IMR-90 (cell line): ENCODE data around the gene LEF1. TPM values are rescaled to one million over a fixed set of nuclear protein-coding genes. Genes with fewer than 3 reads are reported as not detected.

Experiments used
- ATAC-seq: fragments of 200-7000 bp; cut with Tn5 transposase; 2 replicates; pipeline ENCODE4 v1.9.1; 2020; ENCODE audit warnings: low read depth, mild to moderate bottlenecking, moderate library complexity
- BruUV-seq: library from RNA; stranded (reverse); fragments of 400-500 nt; replicated peaks from 2 replicates; lab custom pipeline; 2021; lab: Mats Ljungman, UMichigan
- CTCF ChIA-PET: fragments of 300-600 bp; formaldehyde crosslinking; extraction: SDS; loops from one replicate; lab custom pipeline; 2021; ENCODE audit warnings: antibody characterized with exemption; lab: Yijun Ruan, JAX
- POLR2A ChIA-PET: fragments of 300-600 bp; sonication (Branson Sonifier 250); formaldehyde crosslinking; loops from one replicate; lab custom pipeline; 2022; ENCODE audit warnings: antibody characterized with exemption; ENCODE audit not compliant: unreplicated experiment; lab: Charles Lee
- DNase-seq: peaks from one replicate; pipeline ENCODE4 v3.0.0; 2013
- H2AFZ ChIP-seq: replicated peaks from 2 replicates; pipeline ENCODE3; 2013; ENCODE audit warnings: low read length, mild to moderate bottlenecking; ENCODE audit not compliant: poor library complexity
- H2AK5ac ChIP-seq: 2 replicates; pipeline ENCODE4 v1.6.1; 2013; ENCODE audit warnings: low read depth, low read length, inconsistent platforms
- H2AK9ac ChIP-seq: replicated peaks from 2 replicates; pipeline ENCODE3; 2013; ENCODE audit warnings: mild to moderate bottlenecking, low read depth, low read length, moderate library complexity; ENCODE audit not compliant: poor library complexity
- H2BK120ac ChIP-seq: 2 replicates; pipeline ENCODE4 v1.6.1; 2013; ENCODE audit warnings: low read depth, low read length, inconsistent platforms
- H2BK15ac ChIP-seq: 3 replicates; pipeline ENCODE4 v1.6.1; 2013; ENCODE audit warnings: low read depth, low read length, inconsistent platforms
- H2BK20ac ChIP-seq: 2 replicates; pipeline ENCODE4 v1.6.1; 2013; ENCODE audit warnings: low read depth, mild to moderate bottlenecking, inconsistent platforms, low read length, moderate library complexity
- H2BK5ac ChIP-seq: 2 replicates; pipeline ENCODE4 v1.6.1; 2013; ENCODE audit warnings: mild to moderate bottlenecking, low read depth, low read length, inconsistent platforms; ENCODE audit not compliant: poor library complexity, severe bottlenecking
- H3K14ac ChIP-seq: replicated peaks from 2 replicates; pipeline ENCODE4 v1.6.1; 2013; ENCODE audit warnings: low read depth, low read length, inconsistent platforms
- H3K18ac ChIP-seq: 2 replicates; pipeline ENCODE4 v1.6.1; 2013; ENCODE audit warnings: low read depth, low read length, control low read depth
- H3K23ac ChIP-seq: 2 replicates; pipeline ENCODE4 v1.6.1; 2013; ENCODE audit warnings: low read depth, low read length, inconsistent platforms
- H3K27ac ChIP-seq: 2 replicates; pipeline ENCODE4 v1.5.1; 2013; ENCODE audit warnings: mild to moderate bottlenecking, control low read depth, low read length; ENCODE audit not compliant: insufficient read depth
- H3K27me3 ChIP-seq: 2 replicates; pipeline ENCODE4 v1.6.1; 2013; ENCODE audit warnings: low read length; ENCODE audit not compliant: control insufficient read depth, insufficient read depth
- H3K36me3 ChIP-seq: 2 replicates; pipeline ENCODE4 v1.6.1; 2013; ENCODE audit warnings: low read length, mixed read lengths; ENCODE audit not compliant: control insufficient read depth, insufficient read depth
- H3K4ac ChIP-seq: 2 replicates; pipeline ENCODE4 v1.6.1; 2013; ENCODE audit warnings: low read depth, low read length, inconsistent platforms
- H3K4me1 ChIP-seq: 2 replicates; pipeline ENCODE4 v1.6.1; 2013; ENCODE audit warnings: low read length, mixed read lengths; ENCODE audit not compliant: control insufficient read depth, insufficient read depth
- H3K4me2 ChIP-seq: 2 replicates; pipeline ENCODE4 v1.6.1; 2013; ENCODE audit warnings: low read depth, mild to moderate bottlenecking, control low read depth, low read length, moderate library complexity
- H3K4me3 ChIP-seq: 2 replicates; pipeline ENCODE4 v1.5.1; 2013; ENCODE audit warnings: low read depth, mild to moderate bottlenecking, control low read depth, low read length, moderate library complexity; ENCODE audit not compliant: insufficient read depth
- H3K56ac ChIP-seq: 2 replicates; pipeline ENCODE4 v1.6.1; 2013; ENCODE audit warnings: low read length, inconsistent platforms; ENCODE audit not compliant: insufficient read depth; ENCODE audit errors: extremely low read depth
- H3K79me1 ChIP-seq, 2 experiments: 2 replicates each; pipeline ENCODE4 v1.6.1; 2013; ENCODE audit warnings: low read length in 2 of 2, inconsistent platforms in 1 of 2, low read depth in 1 of 2
- H3K9ac ChIP-seq: 2 replicates; pipeline ENCODE4 v1.6.1; 2013; ENCODE audit warnings: low read depth, low read length, control low read depth
- H3K9me1 ChIP-seq: 2 replicates; pipeline ENCODE4 v1.6.1; 2013; ENCODE audit warnings: low read length, inconsistent platforms; ENCODE audit not compliant: insufficient read depth
- H3K9me3 ChIP-seq: 2 replicates; pipeline ENCODE4 v1.6.1; 2013; ENCODE audit warnings: low read length; ENCODE audit not compliant: control insufficient read depth, insufficient read depth
- H4K20me1 ChIP-seq: 2 replicates; pipeline ENCODE4 v1.6.1; 2013; ENCODE audit warnings: low read length, inconsistent platforms; ENCODE audit not compliant: insufficient read depth
- H4K5ac ChIP-seq: 2 replicates; pipeline ENCODE4 v1.6.1; 2013; ENCODE audit warnings: mild to moderate bottlenecking, low read depth, low read length, control low read depth
- H4K8ac ChIP-seq, 2 experiments: 2 replicates each; pipeline ENCODE4 v1.6.1; 2013; ENCODE audit warnings: low read depth in 2 of 2, low read length in 2 of 2, control low read depth in 1 of 2, inconsistent platforms in 1 of 2
- H4K91ac ChIP-seq: 2 replicates; pipeline ENCODE4 v1.6.1; 2013; ENCODE audit warnings: low read depth, low read length, inconsistent platforms; ENCODE audit not compliant: insufficient read depth
- BHLHE40 ChIP-seq: fragments of 150-350 bp; IDR thresholded peaks from 2 replicates; pipeline ENCODE4 v1.6.1; 2016; ENCODE audit warnings: mild to moderate bottlenecking, low read depth, low read length
- CEBPB ChIP-seq: IDR thresholded peaks from 2 replicates; pipeline ENCODE4 v1.6.1; 2012; ENCODE audit warnings: low read depth, low read length, improper control_type of control experiment
- CHD1 ChIP-seq: IDR thresholded peaks from 2 replicates; pipeline ENCODE4 v1.6.1; 2012; ENCODE audit warnings: low read depth, low read length, improper control_type of control experiment
- FOS ChIP-seq: fragments of 150-350 bp; IDR thresholded peaks from 2 replicates; pipeline ENCODE4 v1.6.1; 2016; ENCODE audit warnings: low read depth, low read length
- MAFK ChIP-seq: IDR thresholded peaks from 2 replicates; pipeline ENCODE4 v1.6.1; 2012; ENCODE audit warnings: low read depth, low read length, improper control_type of control experiment
- MAZ ChIP-seq: IDR thresholded peaks from 2 replicates; pipeline ENCODE4 v1.6.1; 2012; ENCODE audit warnings: low read depth, mild to moderate bottlenecking, low read length, improper control_type of control experiment, moderate library complexity, borderline replicate concordance
- MXI1 ChIP-seq: IDR thresholded peaks from 2 replicates; pipeline ENCODE4 v1.6.1; 2012; ENCODE audit warnings: low read depth, mild to moderate bottlenecking, low read length, moderate library complexity, borderline replicate concordance
- POLR2A ChIP-seq: IDR thresholded peaks from 2 replicates; pipeline ENCODE4 v1.6.1; 2012; ENCODE audit warnings: mild to moderate bottlenecking, low read depth, low read length
- RAD21 ChIP-seq: IDR thresholded peaks from 2 replicates; pipeline ENCODE4 v1.6.1; 2012; ENCODE audit warnings: low read length, improper control_type of control experiment
- RCOR1 ChIP-seq: IDR thresholded peaks from 2 replicates; pipeline ENCODE4 v1.6.1; 2012; ENCODE audit warnings: mild to moderate bottlenecking, low read length, improper control_type of control experiment; ENCODE audit not compliant: insufficient replicate concordance
- RFX5 ChIP-seq: IDR thresholded peaks from 2 replicates; pipeline ENCODE4 v1.8.0; 2012; ENCODE audit warnings: low read depth, mild to moderate bottlenecking, low read length, moderate library complexity
- WGBS, 2 experiments: methylation state at CpG; one replicate each; pipeline versions ENCODE4 v1.1.5 to v1.1.7; 2013; ENCODE audit warnings: missing lambda C conversion rate in 2 of 2; ENCODE audit not compliant: insufficient read length in 1 of 2; ENCODE audit errors: extremely low coverage in 2 of 2; 5-methylcytosine and 5-hydroxymethylcytosine counted together
- dilution Hi-C: fragments of 300-500 bp; cut with HindIII; formaldehyde crosslinking; loops from one replicate; pipeline ENCODE4 v1.14.3; 2018; ENCODE audit warnings: low sequenced_read_pairs; ENCODE audit not compliant: unreplicated experiment
- in situ Hi-C: fragments of 300-500 bp; cut with MboI; formaldehyde crosslinking; loops from 3 replicates; pipeline ENCODE4 v1.14.3; 2019; ENCODE audit warnings: low sequenced_read_pairs, inconsistent platforms, mixed read lengths
- intact Hi-C: fragments of 100-400 bp; cut with micrococcal nuclease; formaldehyde crosslinking; loops from 2 replicates; pipeline ENCODE4 v1.10.0; 2022
- polyA plus RNA-seq, 3 experiments: library from polyadenylated mRNA; depleted of rRNA; stranded (reverse); fragments of >200 nt; gene quantifications; 2 replicates each; pipeline ENCODE4 v1.2.3, GENCODE V29; 2012; ENCODE audit warnings: low replicate concordance in 1 of 3
- total RNA-seq: library from RNA; depleted of rRNA; stranded (reverse); fragments of >200 nt; gene quantifications from 2 replicates; pipeline ENCODE4 v1.2.3, GENCODE V29; 2012
- TF ChIP-seq, protein P1 (sequence below): conservative IDR thresholded peaks from 2 replicates; pipeline ENCODE4 v1.5.1; 2012; ENCODE audit warnings: mild to moderate bottlenecking, low read depth, low read length, improper control_type of control experiment
- TF ChIP-seq, protein P2 (sequence below): fragments of 150-350 bp; IDR thresholded peaks from 2 replicates; pipeline ENCODE4 v1.6.1; 2016; ENCODE audit warnings: low read depth, mild to moderate bottlenecking, low read length, moderate library complexity, borderline replicate concordance
- TF ChIP-seq, protein P3 (sequence below): fragments of 150-350 bp; IDR thresholded peaks from 2 replicates; pipeline ENCODE4 v1.6.1; 2017; ENCODE audit warnings: mild to moderate bottlenecking, antibody characterized with exemption, low read length, low read depth

LEF1 gene
- total and polyA plus RNA-seq, 2 of the 4 experiments (the other 2 are of a cell fraction): 1.7 to 1.8 TPM

DNA sequence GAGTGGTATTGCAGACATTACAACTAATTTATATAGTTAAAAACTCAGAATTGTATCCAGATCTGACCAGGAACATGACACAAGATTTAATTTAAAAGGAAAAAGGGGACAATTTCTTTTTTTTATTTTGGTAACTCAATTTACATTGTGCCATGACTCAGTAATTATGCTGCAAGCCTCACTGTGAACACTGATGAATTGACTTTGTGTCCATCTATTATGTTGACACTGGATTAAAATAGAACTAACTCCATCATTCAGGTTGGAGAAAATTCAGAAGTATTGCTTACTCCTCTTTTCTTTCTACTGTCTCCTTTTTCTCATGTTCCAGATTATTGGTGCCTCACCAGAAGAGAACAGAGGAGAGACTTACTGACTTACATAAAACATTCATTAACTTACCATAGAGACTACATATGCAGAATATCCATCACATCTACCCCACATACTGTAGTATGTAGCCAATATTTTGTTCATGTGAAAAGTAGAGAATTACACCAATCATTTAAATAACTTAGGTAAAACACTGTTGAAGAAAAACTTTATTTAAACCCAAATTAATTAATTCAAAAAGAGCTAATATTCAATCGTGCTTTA is 15.8 kb upstream of the LEF1 start:
- H3K4me3 ChIP-seq: no peak overlapping the region
- TF ChIP-seq POLR2A (no peak), RCOR1 (no peak), MAZ (no peak), MAFK (no peak), RAD21 (no peak), RFX5 (no peak), CEBPB (no peak), FOS (no peak), CHD1 (no peak), MXI1 (no peak), BHLHE40 (no peak)
- TF ChIP-seq, protein P1, sequence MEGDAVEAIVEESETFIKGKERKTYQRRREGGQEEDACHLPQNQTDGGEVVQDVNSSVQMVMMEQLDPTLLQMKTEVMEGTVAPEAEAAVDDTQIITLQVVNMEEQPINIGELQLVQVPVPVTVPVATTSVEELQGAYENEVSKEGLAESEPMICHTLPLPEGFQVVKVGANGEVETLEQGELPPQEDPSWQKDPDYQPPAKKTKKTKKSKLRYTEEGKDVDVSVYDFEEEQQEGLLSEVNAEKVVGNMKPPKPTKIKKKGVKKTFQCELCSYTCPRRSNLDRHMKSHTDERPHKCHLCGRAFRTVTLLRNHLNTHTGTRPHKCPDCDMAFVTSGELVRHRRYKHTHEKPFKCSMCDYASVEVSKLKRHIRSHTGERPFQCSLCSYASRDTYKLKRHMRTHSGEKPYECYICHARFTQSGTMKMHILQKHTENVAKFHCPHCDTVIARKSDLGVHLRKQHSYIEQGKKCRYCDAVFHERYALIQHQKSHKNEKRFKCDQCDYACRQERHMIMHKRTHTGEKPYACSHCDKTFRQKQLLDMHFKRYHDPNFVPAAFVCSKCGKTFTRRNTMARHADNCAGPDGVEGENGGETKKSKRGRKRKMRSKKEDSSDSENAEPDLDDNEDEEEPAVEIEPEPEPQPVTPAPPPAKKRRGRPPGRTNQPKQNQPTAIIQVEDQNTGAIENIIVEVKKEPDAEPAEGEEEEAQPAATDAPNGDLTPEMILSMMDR: no peak
- TF ChIP-seq, protein P2, sequence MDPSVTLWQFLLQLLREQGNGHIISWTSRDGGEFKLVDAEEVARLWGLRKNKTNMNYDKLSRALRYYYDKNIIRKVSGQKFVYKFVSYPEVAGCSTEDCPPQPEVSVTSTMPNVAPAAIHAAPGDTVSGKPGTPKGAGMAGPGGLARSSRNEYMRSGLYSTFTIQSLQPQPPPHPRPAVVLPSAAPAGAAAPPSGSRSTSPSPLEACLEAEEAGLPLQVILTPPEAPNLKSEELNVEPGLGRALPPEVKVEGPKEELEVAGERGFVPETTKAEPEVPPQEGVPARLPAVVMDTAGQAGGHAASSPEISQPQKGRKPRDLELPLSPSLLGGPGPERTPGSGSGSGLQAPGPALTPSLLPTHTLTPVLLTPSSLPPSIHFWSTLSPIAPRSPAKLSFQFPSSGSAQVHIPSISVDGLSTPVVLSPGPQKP: no peak
- TF ChIP-seq, protein P3, sequence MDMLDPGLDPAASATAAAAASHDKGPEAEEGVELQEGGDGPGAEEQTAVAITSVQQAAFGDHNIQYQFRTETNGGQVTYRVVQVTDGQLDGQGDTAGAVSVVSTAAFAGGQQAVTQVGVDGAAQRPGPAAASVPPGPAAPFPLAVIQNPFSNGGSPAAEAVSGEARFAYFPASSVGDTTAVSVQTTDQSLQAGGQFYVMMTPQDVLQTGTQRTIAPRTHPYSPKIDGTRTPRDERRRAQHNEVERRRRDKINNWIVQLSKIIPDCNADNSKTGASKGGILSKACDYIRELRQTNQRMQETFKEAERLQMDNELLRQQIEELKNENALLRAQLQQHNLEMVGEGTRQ: no peak
- no peaks in the 10 kb centered on the region for H3K4me1 ChIP-seq
- no peak for ATAC-seq
- no TSS peak for BruUV-seq
- no peak overlapping the region for H3K14ac ChIP-seq
- dilution Hi-C loops: no loop called here
- H3K18ac ChIP-seq: no peak overlapping the region
- no peak overlapping the region for H4K8ac ChIP-seq
- no peak overlapping the region for H2BK5ac ChIP-seq
- H2BK15ac ChIP-seq: no peak overlapping the region
- no peak overlapping the region for H2AK9ac ChIP-seq
- H4K5ac ChIP-seq: no peak overlapping the region
- H2BK20ac ChIP-seq: no peak overlapping the region
- DNase-seq: no peak
- H3K9me1 ChIP-seq: no peaks in the 10 kb centered on the region
- no peak overlapping the region for H4K91ac ChIP-seq
- no peak overlapping the region for H2AK5ac ChIP-seq
- no peaks in the 10 kb centered on the region for H4K20me1 ChIP-seq
- intact Hi-C loops: no loop called here
- H2BK120ac ChIP-seq: no peak overlapping the region
- H3K56ac ChIP-seq: no peak overlapping the region
- no peaks in the 10 kb centered on the region for H3K36me3 ChIP-seq
- H3K27ac ChIP-seq: no peak overlapping the region
- H3K4me2 ChIP-seq: no peak overlapping the region
- no peak overlapping the region for H3K23ac ChIP-seq
- no peak overlapping the region for H3K9ac ChIP-seq
- in situ Hi-C loops: no loop called here
- no CpG with 5 or more reads among the region's 1 CpG for WGBS, 2 experiments
- H2AFZ ChIP-seq: no peak overlapping the region
- CTCF ChIA-PET: no interaction called here
- H3K9me3 ChIP-seq: no peaks in the 10 kb centered on the region
- no peak overlapping the region for H3K4ac ChIP-seq
- POLR2A ChIA-PET: no interaction called here
- H3K27me3 ChIP-seq: peaks cover 4% of the 10 kb centered on the region; the same call in 1 of the 2 replicates
- H3K79me1 ChIP-seq: no peaks in the 10 kb centered on the region
